ENCODE results near the gene BPIFB2.
"Not testable (repeated sequence)": the region's sequence is repeated elsewhere in the genome, so short reads cannot be mapped to it uniquely, and the experiment has no call there.

BPIFB2 gene

GRCh38 chr20:33026779-33027759 is 19.6 kb downstream of the BPIFB2 start:
- in situ Hi-C loops (cut with HindIII; ENCODE audit: low pct_ligation_motif_present, low pct_unique_long_range_greater_than_20kb, low sequenced_read_pairs): no loop called here
- DNase-seq: no peak

GRCh38 chr20:33027769-33028751 is 20.6 kb downstream of the BPIFB2 start:
- DNase-seq: no peak
- in situ Hi-C loops (cut with HindIII; ENCODE audit: low pct_ligation_motif_present, low pct_unique_long_range_greater_than_20kb, low sequenced_read_pairs): no loop called here

DNA sequence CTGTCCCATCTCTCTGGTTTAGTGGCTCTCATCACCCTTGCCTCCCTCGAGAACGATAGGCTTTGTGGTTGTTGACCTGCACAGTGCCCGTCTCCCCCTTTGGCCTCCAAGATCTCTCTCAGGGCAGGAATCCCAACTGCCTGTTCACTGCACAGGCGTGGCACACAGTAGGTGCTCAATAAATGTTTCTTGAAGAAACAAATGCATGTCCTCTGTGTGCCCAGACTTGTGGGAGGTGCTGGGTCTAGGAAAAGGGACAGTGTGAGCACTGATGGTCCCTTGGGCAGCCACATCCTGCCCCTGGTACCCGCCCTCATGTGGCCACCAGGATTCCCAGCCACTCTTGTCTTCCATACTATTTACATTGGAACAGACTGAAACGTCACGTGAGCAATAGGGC is 21.4 kb downstream of the BPIFB2 start:
- in situ Hi-C loops (cut with HindIII; ENCODE audit: low pct_ligation_motif_present, low pct_unique_long_range_greater_than_20kb, low sequenced_read_pairs): no loop called here
- DNase-seq: no peak

DNA sequence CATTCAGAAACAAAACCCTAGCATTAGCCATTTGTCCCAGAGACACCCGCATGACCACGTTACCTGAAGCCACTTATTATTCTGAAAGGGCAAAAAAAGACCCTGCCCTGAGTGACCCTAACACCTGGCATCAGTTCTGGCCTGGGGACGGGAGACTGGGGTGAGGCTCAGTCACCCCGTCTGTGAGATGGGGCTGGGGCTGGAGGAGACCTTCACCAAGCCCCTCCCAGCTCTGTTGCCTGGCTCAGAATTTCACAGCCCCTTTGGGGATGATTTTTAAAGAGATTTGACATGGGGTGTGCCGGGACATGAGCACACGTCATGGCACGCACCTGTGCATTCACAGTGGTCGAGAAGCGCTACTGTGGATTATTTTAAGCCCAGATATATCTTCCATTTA is 22.6 kb downstream of the BPIFB2 start:
- in situ Hi-C loops (cut with HindIII; ENCODE audit: low pct_ligation_motif_present, low pct_unique_long_range_greater_than_20kb, low sequenced_read_pairs): no loop called here
- DNase-seq: no peak

GRCh38 chr20:33030569-33030968 is 23.1 kb downstream of the BPIFB2 start:
- in situ Hi-C loops (cut with HindIII; ENCODE audit: low pct_ligation_motif_present, low pct_unique_long_range_greater_than_20kb, low sequenced_read_pairs): no loop called here

GRCh38 chr20:33031531-33031930 is 24.0 kb downstream of the BPIFB2 start, which contains the start of gene BPIFB6:
TSS of gene BPIFB6 (plus strand) at chr20:33031648. CDS start at chr20:33031648, 0 bp downstream.
- in situ Hi-C loops (cut with HindIII; ENCODE audit: low pct_ligation_motif_present, low pct_unique_long_range_greater_than_20kb, low sequenced_read_pairs): no loop called here

More at GRCh38 chr20:33030569-33030968, 23.1 kb downstream of the BPIFB2 start:
- no peak for DNase-seq

DNA sequence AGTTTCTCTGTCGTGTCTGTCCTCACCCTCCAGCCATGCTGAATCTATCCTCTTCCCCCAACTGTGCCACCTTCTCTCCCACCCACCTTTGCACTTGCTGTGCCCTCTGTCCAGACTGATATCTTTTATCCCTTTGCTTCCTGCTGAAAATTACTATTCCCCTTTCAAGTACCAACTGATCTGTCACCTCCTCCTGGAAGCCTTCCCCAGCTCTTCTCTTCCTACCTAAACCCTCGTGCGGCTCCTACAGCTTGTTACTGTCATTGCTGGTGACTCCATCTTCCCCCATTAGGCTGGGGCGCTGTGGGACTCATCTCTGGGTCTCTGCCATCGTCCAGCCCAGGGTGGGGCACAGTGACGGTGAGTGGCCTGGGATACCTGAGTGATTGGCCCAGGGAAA is 25.1 kb downstream of the BPIFB2 start:
- no peak for DNase-seq
- in situ Hi-C loops (cut with HindIII; ENCODE audit: low pct_ligation_motif_present, low pct_unique_long_range_greater_than_20kb, low sequenced_read_pairs): no loop called here

More at GRCh38 chr20:33031531-33031930, 24.0 kb downstream of the BPIFB2 start, which contains the start of gene BPIFB6:
- DNase-seq: no peak

DNA sequence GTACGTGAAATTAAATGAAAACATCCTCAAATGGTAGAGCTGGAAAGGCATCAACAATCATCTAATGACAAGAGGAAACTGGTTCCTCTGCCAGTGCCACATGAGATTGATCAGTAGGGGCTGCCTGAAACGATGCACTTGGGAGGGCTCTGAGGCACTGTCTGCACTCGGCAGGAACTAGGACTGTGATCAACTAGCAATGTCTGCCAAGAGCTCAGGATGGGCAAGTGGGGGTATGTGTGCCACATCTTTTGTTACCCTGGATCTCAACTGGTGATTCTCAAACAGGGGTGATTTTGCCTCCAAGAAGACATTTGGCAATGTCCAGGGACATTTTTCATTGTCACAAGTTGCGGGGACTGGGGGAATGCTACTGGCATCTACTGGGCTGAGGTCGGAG is 25.9 kb downstream of the BPIFB2 start:
- in situ Hi-C loops (cut with HindIII; ENCODE audit: low pct_ligation_motif_present, low pct_unique_long_range_greater_than_20kb, low sequenced_read_pairs): no loop called here
- DNase-seq: no peak

DNA sequence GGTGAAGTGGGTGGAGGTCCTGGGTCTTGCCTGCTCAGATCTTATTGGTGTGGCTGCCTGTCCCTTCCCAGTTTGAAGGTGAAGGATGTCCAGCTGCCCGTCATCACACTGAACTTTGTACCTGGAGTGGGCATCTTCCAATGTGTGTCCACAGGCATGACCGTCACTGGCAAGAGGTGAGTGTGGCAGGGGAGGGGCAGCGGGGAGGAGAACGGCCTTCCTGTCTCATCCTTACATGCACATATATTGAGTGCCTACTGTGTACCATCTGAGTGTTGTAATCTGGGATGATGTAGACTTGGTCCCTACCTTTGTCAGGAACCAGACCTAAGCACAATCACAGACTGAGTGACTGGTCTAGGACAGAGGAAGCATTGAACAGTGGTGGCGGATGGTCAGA is 26.6 kb downstream of the BPIFB2 start:
- DNase-seq: no peak
- in situ Hi-C loops (cut with HindIII; ENCODE audit: low pct_ligation_motif_present, low pct_unique_long_range_greater_than_20kb, low sequenced_read_pairs): no loop called here

DNA sequence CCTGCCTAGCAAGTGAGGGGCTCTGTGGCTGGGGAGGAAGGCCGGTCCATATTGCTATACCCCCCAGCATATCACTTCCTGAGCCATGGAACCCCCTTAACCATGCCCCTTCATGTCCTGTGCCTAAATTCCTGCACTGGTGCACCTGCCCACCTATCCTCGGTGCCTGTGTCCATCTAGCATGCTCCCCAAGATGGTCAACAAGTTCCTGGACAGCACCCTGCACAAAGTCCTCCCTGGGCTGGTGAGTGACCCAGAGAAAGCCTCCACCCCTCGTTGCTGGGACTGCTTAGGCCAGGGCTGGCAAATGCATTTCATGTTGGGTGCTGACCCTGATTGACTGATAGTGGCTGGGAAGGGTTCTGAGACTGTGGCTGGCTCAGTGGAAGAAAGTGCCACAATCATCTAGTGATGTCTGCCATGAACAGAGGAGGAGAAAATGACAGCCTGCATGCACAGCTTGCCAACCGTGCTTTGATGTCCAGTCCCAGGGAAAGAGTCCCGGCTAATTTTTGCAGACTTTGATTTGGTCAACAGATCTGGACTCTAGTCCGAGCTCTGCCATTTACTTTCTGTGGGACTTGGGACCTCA is 27.5 kb downstream of the BPIFB2 start:
- in situ Hi-C loops (cut with HindIII; ENCODE audit: low pct_ligation_motif_present, low pct_unique_long_range_greater_than_20kb, low sequenced_read_pairs): no loop called here
- DNase-seq: no peak

DNA sequence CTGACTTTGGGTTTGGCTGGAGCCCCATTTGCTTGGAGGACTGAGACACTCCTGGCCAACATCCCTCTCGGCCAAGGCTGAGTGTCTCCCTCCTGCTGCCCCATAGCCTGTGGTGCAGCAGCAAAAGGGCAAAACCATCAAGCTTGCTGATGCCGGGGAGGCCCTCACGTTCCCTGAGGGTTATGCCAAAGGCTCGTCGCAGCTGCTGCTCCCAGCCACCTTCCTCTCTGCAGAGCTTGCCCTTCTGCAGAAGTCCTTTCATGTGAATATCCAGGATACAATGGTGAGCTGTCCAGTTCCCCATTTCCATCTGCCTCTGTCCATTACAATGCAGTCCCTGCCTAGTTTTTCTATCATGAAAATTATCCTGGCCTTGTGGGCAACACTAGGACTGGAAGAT is 30.0 kb downstream of the BPIFB2 start:
- DNase-seq: no peak
- in situ Hi-C loops (cut with HindIII; ENCODE audit: low pct_ligation_motif_present, low pct_unique_long_range_greater_than_20kb, low sequenced_read_pairs): no loop called here

DNA sequence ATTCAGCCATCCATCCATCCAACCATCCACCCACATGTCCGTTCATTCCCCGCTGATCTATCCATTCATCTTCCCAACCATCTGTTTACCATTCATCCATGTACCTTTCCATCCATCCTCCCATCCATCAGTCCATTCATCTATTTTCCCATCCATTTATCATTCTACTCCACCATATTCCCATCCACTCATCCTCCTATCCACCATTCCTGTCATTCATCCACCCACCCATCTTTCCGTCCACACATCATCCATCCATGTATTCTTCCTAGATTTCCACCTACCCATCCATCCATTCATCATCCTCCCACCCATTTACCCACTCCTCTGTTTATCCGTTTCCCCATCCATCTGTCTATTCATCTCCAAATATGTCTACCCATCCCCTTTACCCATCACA is 30.7 kb downstream of the BPIFB2 start:
- DNase-seq: no peak
- in situ Hi-C loops (cut with HindIII; ENCODE audit: low pct_ligation_motif_present, low pct_unique_long_range_greater_than_20kb, low sequenced_read_pairs): no loop called here

DNA sequence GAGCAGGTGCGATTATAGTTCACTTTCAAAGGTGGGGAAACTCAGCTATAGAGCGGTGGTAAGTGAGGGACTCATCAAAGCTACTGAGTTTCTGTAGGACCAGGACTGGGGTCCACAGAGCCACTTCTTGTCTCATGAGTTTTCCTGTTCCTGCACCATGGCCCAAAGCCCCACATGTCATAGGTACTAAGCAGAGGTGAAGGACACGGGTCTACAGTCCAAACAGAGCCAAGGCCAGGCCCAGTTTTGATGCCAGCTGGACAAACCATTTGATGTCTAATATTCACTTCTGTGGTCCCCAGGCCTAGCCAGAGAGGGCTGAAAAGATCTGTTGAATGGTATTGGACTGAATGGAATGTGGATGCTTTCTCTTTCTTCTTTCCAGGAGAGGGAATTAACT is 34.9 kb downstream of the BPIFB2 start:
- in situ Hi-C loops (cut with HindIII; ENCODE audit: low pct_ligation_motif_present, low pct_unique_long_range_greater_than_20kb, low sequenced_read_pairs): no loop called here
- DNase-seq: no peak

- in situ Hi-C loops (cut with HindIII; ENCODE audit: low pct_ligation_motif_present, low pct_unique_long_range_greater_than_20kb, low sequenced_read_pairs): no loop called here
Measured at GRCh38 chr20:33042983-33043730, 35.7 kb downstream of the BPIFB2 start.

DNA sequence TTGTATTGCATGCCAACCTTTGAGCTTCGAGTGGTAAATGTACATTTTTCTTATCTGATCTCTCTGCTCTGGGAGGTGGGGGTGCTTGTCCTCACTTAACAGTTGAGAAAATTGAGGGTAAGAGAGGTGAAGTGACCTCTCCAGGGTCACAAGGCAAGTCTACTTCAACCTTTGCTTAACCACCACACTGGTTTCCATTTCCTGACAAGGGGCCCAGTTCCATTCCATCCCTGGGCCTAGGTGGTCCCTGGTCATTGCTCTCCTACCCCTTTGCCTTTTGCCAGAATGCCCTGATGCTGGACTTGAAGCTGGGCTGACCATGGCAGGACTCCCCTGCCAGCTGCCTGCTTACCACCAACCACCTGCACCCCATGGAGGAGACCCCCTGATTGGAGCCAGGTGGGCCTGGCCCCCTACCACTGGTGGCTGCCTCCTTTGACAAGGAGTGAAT is 36.3 kb downstream of the BPIFB2 start:
- no peak for DNase-seq
- in situ Hi-C loops (cut with HindIII; ENCODE audit: low pct_ligation_motif_present, low pct_unique_long_range_greater_than_20kb, low sequenced_read_pairs): no loop called here

More at GRCh38 chr20:33042983-33043730, 35.7 kb downstream of the BPIFB2 start:
- no peak for DNase-seq

DNA sequence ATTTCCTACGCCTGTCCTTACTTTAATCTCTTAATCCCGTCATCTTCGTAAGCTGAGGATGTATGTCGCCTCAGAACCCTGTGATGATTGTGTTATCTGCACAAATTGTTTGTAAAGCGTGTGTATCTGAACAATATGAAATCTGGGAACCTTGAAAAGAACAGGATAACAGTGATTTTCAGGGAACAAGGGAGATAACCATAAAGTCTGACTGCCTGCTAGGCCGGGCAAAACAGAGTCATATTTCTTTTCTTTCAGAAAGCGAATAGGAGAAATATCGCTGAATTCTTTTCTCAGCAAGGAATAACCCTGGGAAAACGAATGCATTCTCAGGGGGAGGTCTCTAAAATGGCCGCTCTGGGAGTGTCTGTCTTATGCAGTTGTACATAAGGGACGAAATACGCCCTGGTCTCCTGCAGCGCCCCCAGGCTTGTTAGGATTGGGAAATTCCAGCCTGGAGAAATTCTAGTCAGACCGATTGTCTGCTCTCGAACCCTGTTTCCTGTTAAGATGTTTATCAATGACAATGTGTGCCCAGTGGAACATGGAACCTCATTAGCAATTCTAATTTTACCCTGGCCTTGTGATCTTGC is 37.7 kb downstream of the BPIFB2 start:
- in situ Hi-C loops (cut with HindIII; ENCODE audit: low pct_ligation_motif_present, low pct_unique_long_range_greater_than_20kb, low sequenced_read_pairs); DNase-seq: not testable (repeated sequence)

- DNase-seq: no peak
- in situ Hi-C loops (cut with HindIII; ENCODE audit: low pct_ligation_motif_present, low pct_unique_long_range_greater_than_20kb, low sequenced_read_pairs): no loop called here
Measured at GRCh38 chr20:33046412-33046811, 38.9 kb downstream of the BPIFB2 start.
